GM18519 (cell line): ENCODE results near the gene USP48.

Experiments used
- ATAC-seq: cut with Tn5 transposase; IDR thresholded peaks from one replicate; pipeline ENCODE4 v1.9.1; 2021; ENCODE audit warnings: mild to moderate bottlenecking, moderate library complexity; ENCODE audit not compliant: unreplicated experiment, low FRiP score

The USP48 gene

DNA sequence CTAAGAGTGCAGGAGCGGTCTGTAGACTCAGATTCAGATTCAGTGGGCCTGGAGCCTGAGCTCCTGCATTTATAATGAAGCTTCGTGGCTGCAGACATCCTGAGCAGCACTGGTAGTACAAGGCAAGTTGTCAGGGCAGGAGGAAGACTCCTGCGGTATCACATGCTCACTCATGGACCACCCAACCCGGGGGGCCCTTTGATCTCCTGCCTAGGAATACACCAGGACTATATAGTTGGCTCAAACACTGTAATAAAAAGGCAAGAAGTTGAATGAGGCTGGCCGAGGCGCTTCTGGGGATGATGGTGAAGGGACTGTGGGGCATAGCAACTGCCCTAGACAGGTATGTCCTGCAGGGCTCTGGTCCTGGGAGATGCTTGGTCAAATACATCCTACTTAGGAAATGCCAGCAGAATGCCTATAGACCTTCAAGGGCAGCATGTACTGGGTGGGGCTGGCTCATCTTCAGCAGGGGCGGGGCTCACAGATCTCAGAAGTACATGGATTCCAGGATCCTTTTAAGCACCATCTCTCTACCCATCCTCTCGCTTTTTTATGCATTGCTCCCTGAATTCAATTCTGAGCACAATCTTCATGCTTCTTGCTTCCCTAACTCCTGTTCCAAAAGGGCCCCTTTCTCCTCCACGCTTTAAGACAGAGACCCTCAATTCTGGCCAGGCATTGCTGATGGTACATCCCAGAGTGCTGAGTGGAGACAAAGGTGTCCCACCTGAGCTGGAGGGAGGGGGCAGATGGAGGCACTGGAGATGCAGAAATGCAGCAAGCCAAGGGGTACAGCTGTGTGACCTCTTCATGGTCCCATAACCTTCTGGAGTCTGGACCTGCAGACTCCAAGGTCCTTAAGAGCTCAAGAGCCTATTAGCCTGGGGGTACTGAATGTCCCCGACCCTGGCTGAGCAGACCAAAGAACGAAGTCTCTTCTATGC, 111.7 kb downstream of the USP48 start:
- ATAC-seq = no peak

DNA sequence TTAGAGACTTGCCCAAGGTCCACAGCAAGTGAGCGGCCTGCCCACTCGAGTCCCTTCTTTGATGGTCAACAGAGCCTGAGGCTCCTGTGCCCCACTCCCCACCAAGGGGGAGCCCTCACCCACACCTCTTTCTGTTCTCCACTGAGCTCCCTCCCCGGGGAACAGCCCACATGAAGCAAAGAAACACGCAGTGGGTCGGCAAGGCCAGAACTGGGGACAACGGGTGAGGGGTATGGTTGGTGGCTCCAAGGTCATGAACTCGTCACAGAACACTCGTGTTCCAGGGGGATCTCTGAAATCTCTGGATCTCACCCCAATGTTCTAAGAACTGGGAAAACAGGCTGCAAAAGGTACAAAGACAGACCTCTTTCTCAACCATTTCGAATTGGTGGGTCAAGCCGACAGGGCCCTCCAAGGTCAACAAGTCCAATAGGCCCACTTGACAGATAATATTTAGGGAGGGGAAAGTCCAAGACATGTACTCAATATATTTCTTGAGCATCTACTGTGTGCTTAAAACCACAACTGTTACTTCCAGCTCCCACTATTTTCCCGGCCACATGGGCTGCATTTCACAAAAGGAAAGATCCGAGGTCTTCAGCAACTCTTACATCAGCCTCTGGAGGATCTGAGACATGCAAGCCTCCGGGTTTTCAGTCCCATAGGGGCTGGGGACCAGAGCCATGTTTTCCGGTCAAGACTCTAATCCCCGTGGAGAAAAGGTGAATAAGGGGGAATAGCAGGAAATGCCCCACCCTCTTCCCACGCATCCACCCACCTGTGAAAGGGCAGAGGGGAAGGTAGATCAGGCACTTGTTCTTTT, 112.7 kb downstream of the USP48 start:
- ATAC-seq = no peak

DNA sequence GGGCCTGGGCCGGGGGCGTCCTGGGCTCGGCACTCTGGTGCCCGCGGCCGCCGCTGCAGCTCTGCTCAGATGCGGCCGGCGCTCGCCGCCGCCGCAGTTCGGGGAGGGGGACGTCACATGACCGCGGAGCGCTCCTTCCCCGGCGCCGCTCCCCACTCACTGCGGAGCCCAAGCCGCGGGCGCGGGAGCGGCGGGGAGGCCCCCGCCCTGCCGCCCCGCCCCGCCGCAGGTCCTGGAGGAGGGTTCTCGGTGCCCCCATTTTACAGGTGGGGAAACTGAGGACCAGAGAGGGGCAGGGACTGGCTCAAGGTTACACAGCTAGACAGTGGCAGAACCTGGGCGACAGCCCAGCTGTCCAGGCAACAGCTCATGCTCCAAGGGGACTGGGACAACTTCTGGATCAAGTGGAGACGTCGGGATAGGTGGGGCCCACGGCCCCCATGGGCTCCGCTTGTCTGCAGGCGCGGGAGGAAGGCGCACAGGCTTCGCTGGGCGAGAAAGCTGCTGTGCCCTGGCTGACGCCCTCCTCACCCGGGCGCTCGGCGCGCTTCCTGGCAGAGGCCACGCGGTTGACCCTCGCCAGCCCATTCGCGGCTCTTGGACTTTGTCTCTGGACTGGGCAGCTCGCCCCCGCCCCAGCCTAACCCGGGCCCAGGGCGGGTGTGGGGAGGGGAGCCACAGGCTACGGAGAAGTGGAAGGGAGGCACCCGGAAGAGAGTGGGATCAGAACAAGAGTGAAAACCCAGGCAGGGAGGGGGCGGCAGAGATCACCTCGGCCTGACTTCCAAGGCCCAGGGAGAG, 113.5 kb downstream of the USP48 start, which contains the start of gene RAP1GAP:
TSS of gene RAP1GAP (minus strand) at position 100 of the 801 bp plus-strand sequence. CDS start 49,325 bp downstream, outside the sequence.
- no peak for ATAC-seq

DNA sequence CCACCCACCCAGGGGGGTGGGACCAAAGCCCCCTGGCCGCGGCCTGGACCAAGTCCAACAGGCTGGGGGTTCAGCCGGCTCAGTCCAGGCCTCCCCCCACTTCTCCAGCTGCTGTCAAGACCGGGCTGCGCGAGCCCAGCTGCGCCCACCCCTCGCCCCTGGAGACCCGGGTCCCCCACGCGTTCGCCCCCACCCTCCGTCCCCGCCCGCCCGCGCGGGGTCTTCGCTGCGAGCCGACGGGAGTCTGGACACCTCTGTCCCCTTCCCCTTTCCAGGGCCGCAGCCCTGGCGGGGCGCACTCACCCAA, 114.0 kb downstream of the USP48 start:
- no peak for ATAC-seq

DNA sequence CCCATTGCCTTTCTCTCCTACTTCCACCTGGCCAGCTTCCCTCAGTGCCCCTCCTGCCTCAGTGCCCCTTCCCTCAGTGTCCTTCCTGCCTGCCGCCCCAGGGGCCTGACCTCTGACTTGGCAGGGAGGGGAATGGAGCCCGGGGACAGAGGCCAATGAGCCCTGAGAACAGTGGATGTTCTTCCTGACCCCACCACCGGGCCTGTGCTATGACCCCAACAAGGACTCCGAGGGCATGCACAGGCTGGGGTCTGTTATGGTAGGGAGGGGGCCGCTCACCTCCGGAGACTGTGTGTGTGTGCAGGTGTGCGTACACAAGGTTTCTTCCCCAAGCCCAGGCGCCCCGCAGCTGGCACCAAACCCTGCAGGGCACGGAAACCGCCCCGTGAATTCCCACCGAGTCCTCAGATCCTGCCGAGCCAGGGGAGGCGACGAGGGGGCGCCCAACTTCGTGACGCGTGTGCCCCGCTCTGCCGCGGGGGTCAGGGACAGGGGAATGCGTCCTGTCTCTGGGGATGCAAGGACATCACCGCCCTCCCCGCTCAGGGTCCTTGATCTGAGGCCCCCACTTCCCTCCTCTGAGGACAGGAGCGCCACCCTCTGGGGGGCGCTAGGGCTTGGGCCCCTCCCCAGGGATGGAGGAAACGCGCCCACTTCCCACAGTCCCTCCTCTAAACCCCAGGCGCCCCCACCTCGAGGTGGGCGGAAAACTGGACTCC, 114.6 kb downstream of the USP48 start:
- no peak for ATAC-seq

DNA sequence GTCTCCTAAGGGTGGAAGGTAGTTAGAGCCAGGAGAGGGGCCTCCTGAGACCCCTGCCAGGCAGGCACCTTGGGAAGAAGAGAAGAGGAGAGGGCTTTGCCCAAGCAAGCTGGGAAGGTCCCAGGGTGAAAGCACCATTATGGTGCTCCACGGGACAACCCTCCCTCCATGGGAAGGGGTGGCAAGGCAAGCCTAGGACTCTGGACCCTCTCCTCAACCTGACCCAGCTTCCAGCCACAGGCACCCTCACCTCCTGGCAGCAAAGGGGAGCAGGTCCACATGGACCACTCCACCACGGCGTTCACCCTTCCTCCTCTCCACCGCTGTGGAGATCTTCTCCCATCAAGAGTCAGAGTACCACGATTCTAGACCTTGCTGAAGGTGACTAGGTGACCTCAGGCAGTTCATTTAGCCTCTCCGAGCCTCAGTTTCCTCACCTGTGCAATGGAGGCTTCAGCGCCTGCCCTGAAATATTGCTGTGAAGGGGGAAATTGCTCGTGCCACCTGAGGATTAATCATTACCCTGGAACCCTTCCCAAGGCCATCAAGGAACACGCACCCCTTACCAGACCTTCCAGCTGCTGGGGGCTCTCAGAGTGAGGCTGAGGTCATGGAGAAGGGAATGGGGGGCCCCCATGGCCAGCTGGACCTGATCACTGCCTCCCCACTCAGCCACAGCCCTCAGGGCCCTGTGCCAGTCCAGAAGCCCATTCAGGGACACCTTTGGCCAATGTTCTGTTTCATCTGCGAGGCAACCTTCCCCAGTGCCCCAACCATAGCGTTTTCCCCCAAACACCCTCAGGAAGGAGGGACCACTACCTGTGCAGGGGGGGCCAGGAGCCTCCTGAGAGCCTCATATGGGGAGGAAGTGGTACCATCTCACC, 115.4 kb downstream of the USP48 start:
- ATAC-seq = no peak

DNA sequence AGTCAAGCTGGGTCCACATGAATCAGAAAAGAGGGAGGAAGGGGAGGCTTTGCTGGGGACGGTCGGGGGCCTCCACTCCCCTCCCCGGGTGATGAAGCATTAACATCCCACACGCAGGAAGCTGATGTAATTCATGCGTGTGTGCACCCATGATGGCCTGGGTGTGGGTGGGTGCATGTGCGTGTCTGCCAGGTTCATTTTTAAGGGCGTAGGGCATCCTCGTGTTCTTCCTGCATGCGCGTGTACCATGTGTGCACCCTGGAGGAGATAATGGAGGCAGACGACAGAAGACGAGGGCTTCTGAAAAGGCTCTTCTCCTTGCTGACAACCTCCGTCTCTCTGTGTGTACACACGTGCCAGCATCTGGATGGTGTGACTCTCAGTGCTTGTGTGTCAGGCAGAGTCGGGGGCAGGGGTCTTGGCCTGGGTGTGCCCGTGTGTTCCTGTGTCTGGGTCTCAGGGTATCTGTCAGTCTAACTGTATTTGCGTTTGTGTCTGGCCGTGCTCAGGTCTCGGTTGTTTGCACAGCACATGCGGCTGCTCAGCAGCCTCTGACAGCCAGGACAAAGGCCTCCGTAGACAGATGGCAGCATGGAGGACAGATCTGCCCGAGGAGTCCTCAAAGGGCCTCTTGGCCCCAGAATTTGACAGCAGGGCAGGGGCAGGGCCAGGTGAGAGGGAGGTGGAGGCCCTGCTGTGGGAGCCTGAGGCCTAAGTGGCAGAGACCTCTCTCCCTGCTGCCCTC, 116.2 kb downstream of the USP48 start:
- ATAC-seq = no peak

DNA sequence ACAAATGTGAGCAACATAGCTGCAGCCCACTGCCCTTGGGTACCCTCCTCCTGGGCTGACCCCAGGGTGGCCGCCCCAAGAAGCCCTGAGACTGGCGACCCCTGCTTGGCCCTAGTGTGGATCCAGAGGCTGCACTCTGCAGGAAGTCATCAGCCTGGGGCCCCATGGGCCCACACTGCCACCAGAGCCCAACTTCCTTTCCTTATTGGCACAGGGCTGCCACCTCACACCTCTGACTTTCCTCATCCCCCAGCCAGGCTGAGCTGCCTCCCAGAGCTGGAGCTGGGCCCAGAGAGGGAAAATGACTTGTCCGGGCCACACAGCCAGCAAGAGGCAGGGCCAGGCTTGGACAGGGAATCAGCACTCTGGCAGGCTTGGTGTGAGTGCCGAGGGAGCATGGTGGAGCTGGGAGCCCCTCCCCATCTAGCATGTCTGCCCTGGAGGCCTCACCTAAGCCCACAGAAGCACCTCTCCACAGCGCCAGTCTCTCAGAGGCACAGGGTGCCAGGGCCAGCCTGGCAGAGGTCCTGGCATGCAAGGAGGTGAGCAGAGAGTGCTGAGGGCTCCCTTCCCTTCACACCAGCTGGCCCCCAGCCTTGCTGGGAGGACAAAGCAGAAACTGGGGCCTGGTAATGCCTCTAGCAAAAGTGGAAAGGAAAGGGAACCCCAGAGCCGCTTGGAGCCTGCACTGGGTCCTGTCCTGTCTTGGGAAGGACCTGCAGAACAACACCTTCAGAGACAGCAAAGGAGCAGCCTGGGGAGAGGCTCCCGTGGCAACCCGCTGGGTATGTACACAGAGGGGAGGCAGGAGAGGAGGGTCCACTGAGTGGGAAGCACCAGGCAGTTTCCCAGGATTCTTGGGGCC, 117.0 kb downstream of the USP48 start:
- ATAC-seq = no peak

DNA sequence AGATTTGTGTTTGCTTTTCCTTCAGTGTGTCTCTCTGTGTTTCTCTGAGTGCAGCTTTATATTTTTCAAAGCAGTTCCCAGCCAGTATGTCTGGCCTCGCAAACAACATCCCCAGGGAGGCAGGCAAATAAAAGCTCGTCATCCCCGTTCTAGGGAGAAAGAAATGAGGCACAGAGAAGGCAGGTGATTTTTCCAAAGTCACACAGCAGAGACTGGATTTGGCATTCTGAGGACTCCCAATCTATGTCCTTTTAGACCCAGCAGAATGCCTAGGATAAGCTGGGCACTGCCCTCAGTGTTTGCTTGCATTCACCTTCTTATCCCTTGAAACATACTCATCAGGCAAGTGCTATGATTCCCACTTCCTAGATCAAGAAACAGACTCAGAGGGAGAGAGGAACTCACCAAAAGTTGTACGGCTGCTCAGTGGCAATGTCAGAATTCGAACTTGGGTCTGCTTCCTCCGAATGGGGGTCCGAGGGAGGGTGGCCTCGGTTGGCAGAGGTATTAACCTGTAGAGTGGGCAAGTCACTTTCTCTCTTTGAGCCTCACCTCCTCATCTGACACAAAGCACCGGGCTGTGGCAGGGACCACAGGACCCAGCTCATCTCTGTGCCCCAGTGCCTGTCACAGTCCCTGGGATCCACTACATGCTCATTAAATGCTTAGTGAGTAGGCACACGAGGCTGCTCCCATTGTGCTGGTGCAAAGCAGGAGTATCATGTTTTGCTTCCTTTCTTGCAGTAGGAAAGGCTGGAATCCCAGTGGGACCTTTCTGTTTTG, 118.0 kb downstream of the USP48 start:
- no peak for ATAC-seq

DNA sequence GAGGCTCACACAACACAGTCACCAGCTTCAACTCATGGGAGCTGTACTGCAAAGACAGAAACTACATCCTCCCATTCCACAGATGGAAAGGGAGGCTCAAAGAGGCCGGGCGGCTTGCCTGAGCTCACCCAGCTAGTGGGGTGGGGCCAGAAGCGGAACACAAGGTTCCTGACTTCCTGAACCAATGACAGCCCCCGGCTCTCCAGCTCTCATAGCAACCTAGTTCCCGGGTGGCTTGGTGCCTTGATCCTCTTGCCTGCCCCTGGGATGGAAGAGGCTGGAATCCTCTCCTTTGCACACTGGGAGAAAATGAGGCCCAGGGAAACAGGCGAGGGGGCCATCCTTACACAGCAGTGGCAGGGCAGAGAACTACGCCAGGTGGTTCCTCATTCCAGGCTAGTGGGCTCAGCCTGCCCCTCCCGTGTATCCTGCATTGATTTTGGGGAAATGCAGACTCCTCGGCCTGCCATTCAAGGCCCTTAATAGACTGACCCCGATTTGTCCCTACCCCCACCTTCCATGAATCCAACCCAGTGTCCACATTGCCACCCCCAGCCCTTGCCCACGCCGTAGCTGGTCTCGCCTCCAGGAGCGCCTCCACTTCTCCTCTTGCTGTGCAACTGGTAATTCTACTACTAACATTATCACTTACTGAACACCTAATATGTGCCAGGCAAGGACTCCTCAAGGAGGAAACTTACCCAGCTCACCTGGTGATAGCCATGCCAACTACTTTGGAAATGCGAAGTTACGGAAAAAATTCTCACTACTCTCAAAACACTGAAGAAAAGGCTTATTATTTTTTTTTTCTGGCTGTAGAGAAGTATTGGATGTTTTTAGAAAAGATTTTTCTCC, 118.8 kb downstream of the USP48 start:
- ATAC-seq = no peak

DNA sequence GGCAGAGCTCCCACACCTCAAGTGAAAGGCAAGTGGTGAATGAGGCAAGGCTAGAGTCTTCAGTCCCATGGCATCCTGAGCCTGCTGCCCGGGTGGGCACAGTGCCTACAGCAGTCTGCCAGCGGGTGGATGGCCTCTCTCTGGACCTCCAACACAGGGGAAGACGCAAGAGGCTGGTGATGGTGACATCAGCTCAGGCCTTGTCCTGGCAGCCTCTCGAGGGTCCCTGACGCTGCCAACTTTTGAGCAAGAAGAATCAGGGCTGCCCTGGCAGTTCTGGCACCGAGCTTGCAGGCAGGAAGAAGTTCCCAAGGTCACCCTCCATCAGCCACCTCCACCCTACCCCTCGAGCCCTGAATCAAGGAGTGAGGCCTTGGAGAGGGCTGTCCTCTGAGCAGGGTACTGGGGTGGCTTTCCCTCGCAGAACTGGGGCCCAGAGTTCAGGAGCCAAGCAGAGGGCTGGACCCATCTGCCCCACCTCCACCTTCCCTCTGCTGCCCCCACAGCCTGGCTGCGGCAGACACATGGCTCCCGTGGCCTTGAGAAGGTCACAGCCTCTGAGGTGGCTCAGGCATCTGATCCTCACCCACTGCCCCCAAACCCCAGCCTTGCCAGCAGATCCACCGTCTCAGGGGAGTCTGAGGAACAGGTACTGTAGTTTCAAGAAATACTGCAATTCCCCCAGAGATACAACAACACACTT, 119.5 kb downstream of the USP48 start:
- no peak for ATAC-seq

DNA sequence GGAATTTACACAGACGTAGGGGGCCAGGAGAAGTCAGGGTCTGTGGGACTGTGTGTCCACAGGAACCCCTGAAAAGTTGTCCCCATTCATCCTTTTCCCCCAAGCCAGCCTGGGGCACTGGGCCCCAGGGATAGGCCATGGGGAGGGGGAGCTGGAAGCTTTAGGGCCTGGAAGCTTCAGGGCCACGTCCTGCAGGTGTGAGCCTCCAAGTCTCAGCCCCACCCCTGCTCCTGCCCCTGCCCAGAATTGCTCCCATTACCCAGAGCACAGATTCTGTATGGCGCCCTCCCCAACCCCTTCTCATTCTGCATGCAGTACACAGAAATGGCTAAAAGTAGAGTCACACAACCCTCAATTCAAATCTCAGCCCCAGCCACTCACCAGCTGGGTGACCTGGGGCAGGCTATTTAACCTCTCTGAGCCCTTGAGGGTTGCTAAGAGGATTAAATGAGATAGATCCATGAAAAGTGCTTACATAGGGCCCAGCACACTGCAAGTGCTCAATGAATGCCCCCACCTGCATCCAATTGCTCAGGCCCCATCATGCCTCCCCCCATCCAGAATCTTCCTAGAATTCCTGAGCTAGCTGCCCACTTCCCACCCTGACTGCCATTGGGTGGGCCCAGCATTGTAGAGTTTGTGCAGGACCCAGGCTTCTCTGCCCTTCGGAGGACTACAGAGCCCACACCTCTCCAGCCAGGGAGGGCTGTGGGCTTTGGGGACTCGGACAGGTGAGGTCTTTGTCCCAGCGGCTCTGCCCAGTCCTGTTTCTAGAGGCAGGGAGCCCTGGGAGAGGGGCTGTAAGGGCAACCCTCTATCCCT, 120.3 kb downstream of the USP48 start:
- no peak for ATAC-seq

DNA sequence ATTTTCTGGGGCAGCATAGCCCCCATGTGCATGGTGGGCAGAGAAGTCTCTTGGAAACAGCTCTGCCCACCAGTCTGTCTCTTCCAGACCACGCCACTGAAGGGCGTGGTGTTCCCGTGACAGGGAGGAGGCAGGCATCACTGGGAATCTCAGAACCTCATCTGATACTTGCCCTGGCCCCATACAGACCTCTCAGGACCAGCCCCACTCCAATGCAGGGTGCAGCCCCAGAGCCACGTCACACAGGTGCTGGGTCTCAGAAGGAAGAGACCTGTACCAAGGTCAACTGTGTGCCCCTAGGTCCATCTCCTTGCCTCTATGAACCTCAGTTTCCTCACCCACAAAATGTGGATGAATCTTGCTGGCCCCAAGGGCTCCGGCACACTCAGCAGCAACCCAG, 121.1 kb downstream of the USP48 start:
- ATAC-seq = no peak

DNA sequence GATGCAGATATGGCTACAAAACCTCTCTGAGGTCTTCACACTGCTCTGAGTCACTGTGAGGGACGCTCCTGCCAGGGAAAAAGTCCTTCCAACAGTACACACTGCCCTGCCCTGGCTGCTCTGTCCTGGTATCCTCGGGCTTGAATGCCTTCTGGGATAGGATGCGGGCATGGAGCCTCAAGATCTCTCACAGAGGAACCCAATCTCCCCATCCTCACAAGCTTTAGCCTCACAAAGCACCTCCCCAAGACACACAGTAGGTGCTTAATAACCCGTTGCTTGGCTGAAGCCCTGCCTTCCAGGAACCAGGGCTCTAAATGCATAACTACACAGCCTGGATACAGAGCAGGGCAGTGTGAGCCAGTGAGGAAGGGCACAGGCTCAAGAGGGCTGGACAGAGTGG, 123.0 kb downstream of the USP48 start:
- ATAC-seq = no peak
